Cardiac fibroblast (primary cell): Measurements from ENCODE around the gene RNU6-7.

Experiments used
- DNase-seq, 2 donors: peaks; one replicate each; pipeline versions ENCODE4 v3.0.0 to v3.0.0-alpha.2; 2010; ENCODE audit warnings: low read depth in 2 of 2
- H3K4me3 ChIP-seq, 2 donors: replicated peaks in 1 of 2; 1 replicate in 1 of 2; 2 replicates in 1 of 2; pipeline ENCODE4 v1.5.1; 2011; ENCODE audit warnings: low read depth in 2 of 2, low read length in 2 of 2, mild to moderate bottlenecking in 2 of 2, moderate library complexity in 1 of 2
- TF ChIP-seq, protein P1 (sequence below): IDR thresholded peaks from one replicate; pipeline ENCODE4 v1.5.1; 2011; ENCODE audit warnings: low read depth, mild to moderate bottlenecking, low read length, inconsistent platforms

The RNU6-7 gene

DNA sequence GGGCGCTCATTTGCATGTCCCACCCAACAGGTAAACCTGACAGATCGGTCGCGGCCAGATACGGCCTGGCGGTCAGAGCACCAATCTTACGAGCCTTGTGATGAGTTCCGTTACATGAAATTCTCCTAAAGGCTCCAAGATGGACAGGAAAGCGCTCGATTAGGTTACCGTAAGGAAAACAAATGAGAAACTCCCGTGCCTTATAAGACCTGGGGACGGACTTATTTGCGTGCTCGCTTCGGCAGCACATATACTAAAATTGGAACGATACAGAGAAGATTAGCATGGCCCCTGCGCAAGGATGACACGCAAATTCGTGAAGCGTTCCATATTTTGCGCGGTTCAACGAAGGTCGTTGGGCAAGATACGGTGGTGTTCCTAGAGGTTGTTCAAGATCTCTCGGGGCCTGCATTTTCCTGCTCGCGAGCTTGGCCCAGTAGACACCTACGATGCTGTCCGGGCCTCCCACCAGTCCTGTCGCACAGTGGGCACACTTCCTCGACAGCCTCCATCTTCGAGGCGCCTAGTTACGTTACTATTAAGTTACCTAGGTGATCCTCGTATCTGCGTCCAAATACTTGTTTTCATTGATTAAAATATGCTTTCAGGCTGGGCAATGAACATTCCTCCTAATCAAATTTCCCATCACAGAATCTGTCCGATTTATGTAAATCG is at the start of gene RNU6-7:
Gene RNU6-7 (plus strand): TSS at position 230 of the 675 bp plus-strand sequence.
- peak in 1 of 2 donors; percentile 5 for DNase-seq
- H3K4me3 ChIP-seq: peak within 1 kb of the TSS; percentile 67 to 70
- TF ChIP-seq, protein P1, sequence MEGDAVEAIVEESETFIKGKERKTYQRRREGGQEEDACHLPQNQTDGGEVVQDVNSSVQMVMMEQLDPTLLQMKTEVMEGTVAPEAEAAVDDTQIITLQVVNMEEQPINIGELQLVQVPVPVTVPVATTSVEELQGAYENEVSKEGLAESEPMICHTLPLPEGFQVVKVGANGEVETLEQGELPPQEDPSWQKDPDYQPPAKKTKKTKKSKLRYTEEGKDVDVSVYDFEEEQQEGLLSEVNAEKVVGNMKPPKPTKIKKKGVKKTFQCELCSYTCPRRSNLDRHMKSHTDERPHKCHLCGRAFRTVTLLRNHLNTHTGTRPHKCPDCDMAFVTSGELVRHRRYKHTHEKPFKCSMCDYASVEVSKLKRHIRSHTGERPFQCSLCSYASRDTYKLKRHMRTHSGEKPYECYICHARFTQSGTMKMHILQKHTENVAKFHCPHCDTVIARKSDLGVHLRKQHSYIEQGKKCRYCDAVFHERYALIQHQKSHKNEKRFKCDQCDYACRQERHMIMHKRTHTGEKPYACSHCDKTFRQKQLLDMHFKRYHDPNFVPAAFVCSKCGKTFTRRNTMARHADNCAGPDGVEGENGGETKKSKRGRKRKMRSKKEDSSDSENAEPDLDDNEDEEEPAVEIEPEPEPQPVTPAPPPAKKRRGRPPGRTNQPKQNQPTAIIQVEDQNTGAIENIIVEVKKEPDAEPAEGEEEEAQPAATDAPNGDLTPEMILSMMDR: no peak

GRCh38 chr14:32166029-32166428 is 35.8 kb upstream of the RNU6-7 start:
- H3K4me3 ChIP-seq: no peak overlapping the region
- no peak for DNase-seq
- TF ChIP-seq, protein P1: no peak

DNA sequence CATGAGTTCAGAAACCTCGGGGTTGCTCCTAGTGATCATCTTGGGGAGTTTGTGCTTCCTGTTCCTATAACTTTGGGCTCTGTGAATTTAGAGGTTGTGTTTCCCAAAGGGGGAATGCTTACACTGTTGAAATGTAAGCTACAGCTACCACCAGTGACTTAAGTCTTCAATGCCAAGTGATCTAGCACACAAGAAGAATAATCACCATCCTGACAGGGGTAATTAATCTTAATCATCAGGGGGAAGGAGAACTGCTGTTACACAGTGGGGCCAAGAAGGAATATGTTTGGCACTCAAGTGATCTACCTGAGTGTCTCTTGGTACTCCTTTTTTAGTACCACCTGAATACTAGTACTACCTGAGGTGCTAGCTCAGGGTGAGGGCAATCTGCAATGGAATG is 34.9 kb upstream of the RNU6-7 start:
- H3K4me3 ChIP-seq: no peak overlapping the region
- TF ChIP-seq, protein P1: no peak
- no peak for DNase-seq

GRCh38 chr14:32167907-32168306 is 33.9 kb upstream of the RNU6-7 start:
- TF ChIP-seq, protein P1: no peak
- no peak overlapping the region for H3K4me3 ChIP-seq
- DNase-seq: no peak

- TF ChIP-seq, protein P1: no peak
- no peak overlapping the region for H3K4me3 ChIP-seq
- DNase-seq: no peak
Measured at GRCh38 chr14:32169191-32169590, 32.7 kb upstream of the RNU6-7 start.

GRCh38 chr14:32171469-32171868 is 30.4 kb upstream of the RNU6-7 start:
- DNase-seq: no peak
- TF ChIP-seq, protein P1: no peak
- no peak overlapping the region for H3K4me3 ChIP-seq
